Measurements from ENCODE around the gene CACNA1C.

CACNA1C gene

GRCh38 chr12:2136901-2137300 is 84.1 kb downstream of the CACNA1C start:
- H3K4me3 ChIP-seq (ENCODE audit: low read depth, low read length), result no peak overlapping the region
- TF ChIP-seq CTCF (IDR thresholded peaks at IDR 0.05; ENCODE audit: low read depth, low read length), result no peak
- H3K36me3 ChIP-seq, result no peaks in the 10 kb centered on the region
- no peak overlapping the region for H3K27ac ChIP-seq
- DNase-seq, result no peak
- H3K27me3 ChIP-seq (ENCODE audit: insufficient read depth, low read depth, severe bottlenecking), result no peaks in the 10 kb centered on the region
- no peaks in the 10 kb centered on the region for H3K9me3 ChIP-seq (ENCODE audit: severe bottlenecking)

- DNase-seq, result no peak
- Histone ChIP-seq H3K9me3 (ENCODE audit: severe bottlenecking) (peaks cover 2% of the 10 kb centered on the region), H3K36me3 (no peaks in the 10 kb centered on the region), H3K27ac (no peak overlapping the region), H3K27me3 (ENCODE audit: insufficient read depth, low read depth, severe bottlenecking) (no peaks in the 10 kb centered on the region), H3K4me3 (ENCODE audit: low read depth, low read length) (no peak overlapping the region)
- TF ChIP-seq CTCF (IDR thresholded peaks at IDR 0.05; ENCODE audit: low read depth, low read length), result no peak
Observed at GRCh38 chr12:2137711-2138110, 84.9 kb downstream of the CACNA1C start.

- H3K9me3 ChIP-seq (ENCODE audit: severe bottlenecking), result peaks cover 5% of the 10 kb centered on the region
- no peak for DNase-seq
- no peak for TF ChIP-seq CTCF (IDR thresholded peaks at IDR 0.05; ENCODE audit: low read depth, low read length)
- no peaks in the 10 kb centered on the region for H3K27me3 ChIP-seq (ENCODE audit: insufficient read depth, low read depth, severe bottlenecking)
- no peak overlapping the region for H3K27ac ChIP-seq
- no peaks in the 10 kb centered on the region for H3K36me3 ChIP-seq
- H3K4me3 ChIP-seq (ENCODE audit: low read depth, low read length), result no peak overlapping the region
Observed at GRCh38 chr12:2138294-2138693, 85.5 kb downstream of the CACNA1C start.

- peak overlapping the region; percentile 34; the same call in 1 of the 2 replicates for H3K27ac ChIP-seq
- DNase-seq, result no peak
- no peak overlapping the region for H3K4me3 ChIP-seq (ENCODE audit: low read depth, low read length)
- no peak for TF ChIP-seq CTCF (IDR thresholded peaks at IDR 0.05; ENCODE audit: low read depth, low read length)
- H3K36me3 ChIP-seq, result no peaks in the 10 kb centered on the region
- peaks cover 5% of the 10 kb centered on the region for H3K9me3 ChIP-seq (ENCODE audit: severe bottlenecking)
- H3K27me3 ChIP-seq (ENCODE audit: insufficient read depth, low read depth, severe bottlenecking), result no peaks in the 10 kb centered on the region
Observed at GRCh38 chr12:2138871-2139308, 86.1 kb downstream of the CACNA1C start.

- DNase-seq, result no peak
- TF ChIP-seq CTCF (IDR thresholded peaks at IDR 0.05; ENCODE audit: low read depth, low read length), result no peak
- no peaks in the 10 kb centered on the region for H3K36me3 ChIP-seq
Observed at GRCh38 chr12:2139651-2140050, 86.9 kb downstream of the CACNA1C start.

GRCh38 chr12:2140858-2141519 is 88.2 kb downstream of the CACNA1C start:
- H3K27ac ChIP-seq, result no peak overlapping the region
- no peaks in the 10 kb centered on the region for H3K36me3 ChIP-seq
- DNase-seq, result no peak
- no peak for TF ChIP-seq CTCF (IDR thresholded peaks at IDR 0.05; ENCODE audit: low read depth, low read length)
- H3K4me3 ChIP-seq (ENCODE audit: low read depth, low read length), result no peak overlapping the region
- H3K9me3 ChIP-seq (ENCODE audit: severe bottlenecking), result peaks cover 5% of the 10 kb centered on the region
- H3K27me3 ChIP-seq (ENCODE audit: insufficient read depth, low read depth, severe bottlenecking), result no peaks in the 10 kb centered on the region

More at GRCh38 chr12:2139651-2140050, 86.9 kb downstream of the CACNA1C start:
- Histone ChIP-seq H3K9me3 (ENCODE audit: severe bottlenecking) (peaks cover 5% of the 10 kb centered on the region), H3K27me3 (ENCODE audit: insufficient read depth, low read depth, severe bottlenecking) (no peaks in the 10 kb centered on the region), H3K27ac (no peak overlapping the region; the same call in 1 of the 2 replicates), H3K4me3 (ENCODE audit: low read depth, low read length) (no peak overlapping the region)
